A673 (cell line): Measurements from ENCODE around the gene MAPK8. TPM values are rescaled to one million over a fixed set of nuclear protein-coding genes. Genes with fewer than 3 reads are reported as not detected.

Source experiments
- BruUV-seq: library from RNA; stranded (reverse); fragments of 400-500 nt; replicated peaks from 2 replicates; lab custom pipeline; 2021; lab: Mats Ljungman, UMichigan
- CTCF ChIA-PET: fragments of 300-600 bp; sonication (Branson Sonifier 250); formaldehyde crosslinking; loops from one replicate; lab custom pipeline; 2022; ENCODE audit warnings: antibody characterized with exemption; lab: Charles Lee
- POLR2A ChIA-PET: fragments of 300-600 bp; sonication (Branson Sonifier 250); formaldehyde crosslinking; loops from one replicate; lab custom pipeline; 2022; ENCODE audit warnings: antibody characterized with exemption; ENCODE audit not compliant: low non-redundant PET; lab: Charles Lee
- DNase-seq: peaks from one replicate; pipeline ENCODE4 v3.0.0-alpha.2; 2015; ENCODE audit warnings: low spot score
- H3K27ac ChIP-seq: fragments of 200-600 bp; sonication (generic); 2 replicates; pipeline ENCODE4 v1.5.1; 2016; ENCODE audit warnings: mixed run types, low read depth, mild to moderate bottlenecking, mixed read lengths, antibody characterized with exemption, low read length; ENCODE audit not compliant: poor library complexity, severe bottlenecking
- H3K27me3 ChIP-seq: fragments of 200-600 bp; sonication (generic); replicated peaks from 2 replicates; pipeline ENCODE4 v1.6.1; 2017; ENCODE audit warnings: mixed run types, low read depth, mild to moderate bottlenecking, mixed read lengths, antibody characterized with exemption, low read length; ENCODE audit not compliant: insufficient read depth, poor library complexity
- H3K36me3 ChIP-seq: fragments of 200-600 bp; sonication (generic); 2 replicates; pipeline ENCODE4 v1.6.1; 2016; ENCODE audit warnings: mixed run types, mild to moderate bottlenecking, mixed read lengths, antibody characterized with exemption, low read length; ENCODE audit not compliant: insufficient read depth, poor library complexity, severe bottlenecking
- H3K4me1 ChIP-seq: fragments of 200-600 bp; sonication (generic); 2 replicates; pipeline ENCODE4 v1.6.1; 2017; ENCODE audit warnings: mixed run types, mild to moderate bottlenecking, mixed read lengths, antibody characterized with exemption, low read length; ENCODE audit not compliant: insufficient read depth, poor library complexity, severe bottlenecking
- H3K4me3 ChIP-seq: fragments of 200-600 bp; sonication (generic); 2 replicates; pipeline ENCODE4 v1.5.1; 2016; ENCODE audit warnings: low read depth, mixed run types, mild to moderate bottlenecking, mixed read lengths, low read length; ENCODE audit not compliant: poor library complexity, severe bottlenecking
- H3K9me3 ChIP-seq: fragments of 200-600 bp; sonication (generic); 2 replicates; pipeline ENCODE4 v1.6.1; 2016; ENCODE audit warnings: mixed run types, low read depth, mild to moderate bottlenecking, mixed read lengths, antibody characterized with exemption, low read length; ENCODE audit not compliant: poor library complexity, severe bottlenecking
- EZH2 ChIP-seq: fragments of 200-600 bp; sonication (generic); IDR thresholded peaks from 2 replicates; pipeline ENCODE4 v1.6.1; 2017; ENCODE audit warnings: borderline replicate concordance, low read depth, mild to moderate bottlenecking, mixed read lengths, antibody characterized with exemption, low read length; ENCODE audit not compliant: poor library complexity, severe bottlenecking
- intact Hi-C: fragments of 100-400 bp; cut with micrococcal nuclease; formaldehyde crosslinking; loops from one replicate; pipeline ENCODE4 v1.10.0; 2022; ENCODE audit not compliant: unreplicated experiment
- total RNA-seq: library from RNA; stranded (reverse); gene quantifications from 2 replicates; pipeline ENCODE4 v1.2.3, GENCODE V29; 2021
- TF ChIP-seq, protein P1 (sequence below): fragments of 300-800, 200-600 bp; sonication (generic); conservative IDR thresholded peaks from 2 replicates; pipeline ENCODE4 v1.5.1; 2017; ENCODE audit warnings: low read depth, mild to moderate bottlenecking, antibody characterized with exemption, low read length, moderate library complexity, mixed read lengths

The MAPK8 gene
- total RNA-seq, 1 experiment from 2014 or later = 52.0 TPM

- TF ChIP-seq EZH2 = no peak
- TF ChIP-seq, protein P1, sequence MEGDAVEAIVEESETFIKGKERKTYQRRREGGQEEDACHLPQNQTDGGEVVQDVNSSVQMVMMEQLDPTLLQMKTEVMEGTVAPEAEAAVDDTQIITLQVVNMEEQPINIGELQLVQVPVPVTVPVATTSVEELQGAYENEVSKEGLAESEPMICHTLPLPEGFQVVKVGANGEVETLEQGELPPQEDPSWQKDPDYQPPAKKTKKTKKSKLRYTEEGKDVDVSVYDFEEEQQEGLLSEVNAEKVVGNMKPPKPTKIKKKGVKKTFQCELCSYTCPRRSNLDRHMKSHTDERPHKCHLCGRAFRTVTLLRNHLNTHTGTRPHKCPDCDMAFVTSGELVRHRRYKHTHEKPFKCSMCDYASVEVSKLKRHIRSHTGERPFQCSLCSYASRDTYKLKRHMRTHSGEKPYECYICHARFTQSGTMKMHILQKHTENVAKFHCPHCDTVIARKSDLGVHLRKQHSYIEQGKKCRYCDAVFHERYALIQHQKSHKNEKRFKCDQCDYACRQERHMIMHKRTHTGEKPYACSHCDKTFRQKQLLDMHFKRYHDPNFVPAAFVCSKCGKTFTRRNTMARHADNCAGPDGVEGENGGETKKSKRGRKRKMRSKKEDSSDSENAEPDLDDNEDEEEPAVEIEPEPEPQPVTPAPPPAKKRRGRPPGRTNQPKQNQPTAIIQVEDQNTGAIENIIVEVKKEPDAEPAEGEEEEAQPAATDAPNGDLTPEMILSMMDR = no peak
- no TSS peak for BruUV-seq
- Histone ChIP-seq H3K36me3 (no peaks in the 10 kb centered on the region), H3K4me1 (peaks cover 11% of the 10 kb centered on the region), H3K9me3 (no peaks in the 10 kb centered on the region), H3K4me3 (no peak overlapping the region), H3K27me3 (peaks cover 16% of the 10 kb centered on the region), H3K27ac (no peak overlapping the region)
- ChIA-PET POLR2A (no interaction called here), CTCF (no interaction called here)
- DNase-seq = no peak
- intact Hi-C loops = no loop called here
Observed at GRCh38 chr10:48465860-48466521, 159.5 kb downstream of the MAPK8 start.

DNA sequence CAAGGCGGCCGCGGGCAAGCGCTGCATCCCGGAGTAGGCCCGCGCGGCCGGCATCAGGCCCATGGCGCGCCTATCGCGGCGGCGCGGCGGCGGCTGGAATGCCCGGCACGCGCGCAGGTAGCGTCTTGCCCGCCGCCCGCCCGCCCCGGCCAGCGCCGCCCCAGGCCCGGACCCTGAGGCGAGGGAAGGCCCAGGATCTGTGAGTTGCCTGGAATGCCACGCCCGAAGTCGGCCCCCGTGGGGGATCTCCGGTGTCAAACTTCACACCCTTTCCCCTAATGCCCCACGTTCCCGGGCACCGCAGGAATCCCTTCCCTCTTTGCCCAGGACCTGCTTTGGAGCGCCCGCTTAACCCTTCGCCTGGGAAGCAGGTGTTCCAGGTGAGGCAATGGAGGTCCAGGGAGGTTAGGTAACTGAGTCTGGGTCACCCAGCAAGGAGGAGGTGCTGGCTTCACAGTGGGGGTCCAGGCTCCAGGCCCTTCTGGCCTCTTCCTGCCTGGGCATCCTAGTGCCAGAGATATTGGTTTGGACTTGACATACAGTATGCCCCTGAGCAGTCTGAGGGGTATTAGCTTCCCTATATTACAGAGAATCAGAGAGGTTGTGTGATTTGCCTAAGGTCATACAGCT lies 160.2 kb downstream of the MAPK8 start:
- H3K36me3 ChIP-seq = no peaks in the 10 kb centered on the region
- TF ChIP-seq, protein P1 = no peak
- no peak for TF ChIP-seq EZH2
- intact Hi-C loops = no loop called here
- no peak overlapping the region for H3K4me3 ChIP-seq
- ChIA-PET CTCF (no interaction called here), POLR2A (no interaction called here)
- no TSS peak for BruUV-seq
- no peak for DNase-seq
- H3K4me1 ChIP-seq = peaks cover 11% of the 10 kb centered on the region
- H3K27me3 ChIP-seq = peaks cover 16% of the 10 kb centered on the region
- H3K9me3 ChIP-seq = no peaks in the 10 kb centered on the region
- H3K27ac ChIP-seq = no peak overlapping the region

GRCh38 chr10:48467669-48468068 lies 161.2 kb downstream of the MAPK8 start:
- no peak overlapping the region for H3K27ac ChIP-seq
- intact Hi-C loops = no loop called here
- peaks cover 16% of the 10 kb centered on the region for H3K27me3 ChIP-seq
- H3K36me3 ChIP-seq = no peaks in the 10 kb centered on the region
- TF ChIP-seq, protein P1 = no peak
- no peak for TF ChIP-seq EZH2
- ChIA-PET CTCF (no interaction called here), POLR2A (no interaction called here)
- no TSS peak for BruUV-seq
- peaks cover 11% of the 10 kb centered on the region for H3K4me1 ChIP-seq
- H3K9me3 ChIP-seq = no peaks in the 10 kb centered on the region
- DNase-seq = no peak
- H3K4me3 ChIP-seq = no peak overlapping the region
